ENCODE results near the gene DOLK.
A peak's percentile ranks its signal among the peaks of the same experiment; 100 is the strongest.

The DOLK gene

DNA sequence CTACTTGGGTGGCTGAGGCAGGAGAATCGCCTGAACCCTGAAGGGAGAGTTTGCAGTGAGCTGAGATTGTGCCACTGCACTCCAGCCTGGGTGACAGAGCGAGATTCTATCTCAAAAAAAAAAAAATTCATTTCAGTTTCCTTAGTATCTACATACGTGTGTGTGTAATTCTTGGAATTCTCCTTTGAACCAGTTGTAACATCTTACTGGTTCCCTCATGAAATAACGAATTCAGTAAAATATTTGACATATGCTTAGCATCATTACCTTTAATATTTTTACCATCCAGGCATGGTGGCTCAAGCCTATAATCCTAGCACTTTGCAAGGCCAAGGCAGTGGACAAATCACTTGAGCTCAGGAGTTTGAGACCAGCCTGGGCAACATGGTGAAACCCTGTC, 17.8 kb downstream of the DOLK start:
- DNase-seq = no peak

GRCh38 chr9:128928624-128929023, 18.8 kb downstream of the DOLK start:
- no peak for DNase-seq

DNA sequence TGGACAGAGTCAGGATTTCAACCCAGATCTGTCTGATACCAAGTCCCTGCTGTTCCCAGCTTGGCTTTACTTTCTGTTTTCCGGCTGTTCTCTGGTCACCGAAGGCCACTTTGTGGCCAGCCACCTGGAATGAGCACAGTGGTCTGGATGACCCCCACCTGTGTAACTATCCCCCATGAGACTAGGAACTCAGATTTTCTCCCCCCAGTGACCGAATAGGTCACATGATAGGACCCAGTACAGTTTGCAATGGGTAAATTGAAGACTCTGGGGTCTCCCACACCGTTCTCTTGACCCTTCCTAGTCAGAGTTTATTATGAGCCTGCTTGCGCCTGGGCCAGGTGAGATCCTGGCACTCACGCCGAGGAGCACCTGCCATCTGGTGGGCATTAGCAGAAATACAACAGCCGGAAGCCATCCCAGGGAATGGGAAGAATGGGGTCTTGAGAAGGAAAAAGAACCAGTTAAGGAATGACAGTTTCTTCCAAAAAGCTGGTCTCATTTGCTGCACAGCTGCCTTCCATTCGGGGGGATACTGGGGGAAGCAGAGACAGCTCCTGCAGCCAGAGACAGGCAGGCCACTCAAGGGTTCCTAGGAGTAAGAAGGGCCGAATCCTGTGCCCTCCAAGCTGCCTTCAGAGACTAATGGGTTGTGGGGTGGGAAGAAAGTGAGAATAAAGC, 19.5 kb downstream of the DOLK start:
- peak; percentile 50 for DNase-seq

DNA sequence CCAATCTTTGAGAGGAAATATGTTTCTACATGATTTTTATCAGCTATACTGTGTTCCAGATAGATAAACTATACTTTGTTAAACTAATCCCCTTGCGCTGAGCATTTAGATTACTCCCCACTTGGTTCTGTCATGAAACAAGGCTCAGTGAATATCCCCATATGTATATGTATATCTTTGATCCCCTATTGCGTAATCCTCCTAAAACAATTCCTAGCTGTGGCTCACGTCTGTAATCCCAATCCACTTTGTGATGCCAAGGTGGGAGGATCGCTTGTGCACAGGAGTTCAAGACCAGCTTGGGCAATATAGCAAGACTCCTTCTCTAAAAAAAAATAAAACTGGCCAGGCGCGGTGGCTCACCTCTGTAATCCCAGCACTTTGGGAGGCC, 23.9 kb downstream of the DOLK start:
- DNase-seq = no peak

DNA sequence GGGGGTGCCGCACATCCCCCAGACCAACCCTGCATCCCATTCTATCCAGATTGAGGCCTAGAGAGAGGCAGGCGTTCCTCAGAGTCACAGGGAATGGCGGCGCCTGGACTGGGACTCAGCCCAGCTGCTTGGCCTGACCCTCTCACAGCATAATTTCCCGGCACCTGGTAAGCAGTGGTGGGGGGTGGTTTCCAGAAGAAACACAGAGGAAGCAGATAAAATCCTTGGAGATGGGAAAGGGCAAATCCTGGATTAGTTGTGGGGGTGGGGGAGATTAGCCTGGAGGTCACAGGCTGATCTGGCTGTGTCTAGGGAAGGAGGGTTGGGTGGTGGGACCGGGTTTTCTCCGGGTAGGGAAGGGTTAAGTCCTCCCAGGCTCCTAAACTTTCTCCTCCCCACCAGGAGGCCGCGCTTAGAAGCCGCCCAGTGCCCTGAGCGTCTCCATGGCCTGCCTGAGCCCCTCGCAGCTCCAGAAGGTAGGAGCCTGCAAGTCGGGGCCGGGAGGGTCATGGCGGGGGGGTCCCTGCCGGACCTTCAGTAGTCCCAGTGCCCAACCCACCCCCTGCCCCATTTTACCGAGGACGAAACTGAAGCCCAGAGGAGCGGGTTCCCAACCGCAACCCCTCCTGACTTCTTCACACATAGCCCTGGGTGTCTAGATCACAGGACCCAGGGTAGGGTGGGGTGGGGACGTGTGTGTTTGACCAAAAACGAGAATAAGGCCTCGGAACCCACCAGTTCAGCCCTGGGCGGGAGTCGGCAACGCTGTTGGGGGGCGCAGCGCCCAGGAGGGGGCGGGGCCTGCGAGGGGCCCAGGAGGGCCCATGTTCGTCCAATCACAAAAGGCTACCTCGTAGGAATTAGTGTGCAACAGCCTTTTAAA, 25.3 kb downstream of the DOLK start:
- DNase-seq = peak; percentile 67

- DNase-seq = peak; percentile 67
These were observed 26.9 kb downstream of the DOLK start, which contains the start of gene PHYHD1 for GRCh38 chr9:128920381-128921058. PHYHD1 (plus strand) TSS chr9:128920982; CDS start chr9:128922324, 1,342 bp downstream.

- DNase-seq = no peak
These were observed 27.9 kb downstream of the DOLK start for GRCh38 chr9:128919402-128920089.

GRCh38 chr9:128918921-128919320, 28.5 kb downstream of the DOLK start:
- DNase-seq = no peak

- DNase-seq = peak; percentile 69
These were observed 30.1 kb downstream of the DOLK start for GRCh38 chr9:128917151-128917849.

DNA sequence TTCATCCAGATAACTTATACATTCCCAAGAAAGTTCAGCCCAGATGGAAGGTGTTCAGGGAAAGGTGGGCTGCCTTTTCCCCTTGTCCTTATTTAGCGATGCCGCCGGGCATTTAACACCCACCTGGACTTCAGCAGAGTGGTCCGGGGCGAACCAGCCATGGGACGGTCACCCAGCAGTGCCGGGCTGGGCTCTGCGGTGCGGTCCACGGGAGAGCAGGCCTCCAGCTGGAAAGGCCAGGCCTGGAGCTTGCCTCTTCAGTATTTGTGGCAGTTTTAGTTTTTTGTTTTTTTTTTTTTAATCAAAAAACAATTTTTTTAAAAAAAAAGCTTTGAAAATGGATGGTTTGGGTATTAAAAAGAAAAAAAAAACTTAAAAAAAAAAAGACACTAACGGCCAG, 30.7 kb downstream of the DOLK start:
- no peak for DNase-seq

DNA sequence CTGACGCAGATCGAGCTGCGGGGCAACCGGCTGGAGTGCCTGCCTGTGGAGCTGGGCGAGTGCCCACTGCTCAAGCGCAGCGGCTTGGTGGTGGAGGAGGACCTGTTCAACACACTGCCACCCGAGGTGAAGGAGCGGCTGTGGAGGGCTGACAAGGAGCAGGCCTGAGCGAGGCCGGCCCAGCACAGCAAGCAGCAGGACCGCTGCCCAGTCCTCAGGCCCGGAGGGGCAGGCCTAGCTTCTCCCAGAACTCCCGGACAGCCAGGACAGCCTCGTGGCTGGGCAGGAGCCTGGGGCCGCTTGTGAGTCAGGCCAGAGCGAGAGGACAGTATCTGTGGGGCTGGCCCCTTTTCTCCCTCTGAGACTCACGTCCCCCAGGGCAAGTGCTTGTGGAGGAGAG, 31.2 kb downstream of the DOLK start:
- no peak for DNase-seq

DNA sequence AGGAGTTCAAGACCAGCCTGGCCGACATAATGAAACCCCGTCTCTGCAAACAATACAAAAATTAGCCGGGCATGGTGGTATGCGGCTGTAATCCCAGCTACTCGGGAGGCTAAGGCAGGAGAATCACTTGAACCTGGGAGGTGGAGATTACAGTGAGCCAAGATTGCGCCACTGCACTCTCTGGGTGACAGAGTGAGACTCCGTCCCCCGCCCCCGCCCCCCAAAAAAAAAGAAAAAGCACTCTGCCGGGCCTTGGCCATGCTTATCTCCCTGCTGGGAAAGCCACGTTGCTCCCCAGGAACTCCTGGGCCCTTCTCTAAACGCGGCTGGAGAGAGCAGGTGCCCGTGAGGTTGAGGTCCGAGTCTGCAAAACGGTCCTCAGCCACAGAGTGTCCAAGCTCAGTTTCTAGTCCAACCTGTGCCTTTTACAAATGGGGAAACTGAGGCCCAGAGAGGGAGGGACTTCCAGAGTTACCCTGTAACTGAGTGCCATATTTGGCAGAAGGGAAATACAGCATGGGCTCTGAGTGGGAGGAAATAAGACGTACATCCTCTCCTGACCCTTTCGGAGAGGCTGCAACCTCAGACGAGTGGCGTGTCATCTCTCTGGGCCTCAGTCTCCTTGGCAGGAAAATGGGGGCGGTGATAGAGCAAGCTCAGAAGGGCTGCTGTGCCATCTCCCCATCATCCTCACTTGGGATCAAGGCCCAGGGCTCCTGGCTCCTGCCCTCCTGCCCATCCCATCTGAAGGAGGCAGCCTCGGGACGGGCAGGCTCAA, 33.2 kb downstream of the DOLK start:
- DNase-seq = no peak

GRCh38 chr9:128913048-128913900, 34.1 kb downstream of the DOLK start:
- no peak for DNase-seq

- DNase-seq = peak; percentile 87
These were observed 35.0 kb downstream of the DOLK start for GRCh38 chr9:128912270-128912853.

DNA sequence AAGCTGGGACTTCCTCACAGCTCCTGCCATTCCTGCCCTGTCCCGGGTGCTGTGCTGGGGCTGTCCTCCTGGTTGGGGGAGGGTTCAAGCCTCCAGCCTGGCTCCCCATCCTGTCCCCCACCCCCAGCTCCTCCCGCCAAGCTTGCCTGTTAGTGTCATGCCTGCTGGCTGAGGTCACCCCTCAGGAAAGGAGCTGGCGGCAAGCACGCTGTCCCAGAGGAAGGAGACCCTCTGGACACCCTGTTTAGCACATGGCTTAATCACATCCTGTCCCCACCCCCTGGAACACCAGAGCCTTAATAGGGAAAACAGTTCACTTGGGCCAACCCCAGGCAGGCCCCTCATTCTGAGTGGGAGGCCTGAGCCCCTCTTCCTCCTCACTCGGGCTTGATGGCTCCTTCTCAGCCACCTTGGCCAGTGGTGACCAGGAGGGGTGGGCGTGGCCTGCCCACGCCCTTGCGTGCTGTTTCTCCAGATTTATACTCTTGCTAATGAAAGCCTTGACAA, 35.8 kb downstream of the DOLK start:
- peak; percentile 94 for DNase-seq

GRCh38 chr9:128910906-128911305, 36.5 kb downstream of the DOLK start:
- DNase-seq = no peak

GRCh38 chr9:128909859-128910258, 37.5 kb downstream of the DOLK start:
- DNase-seq = no peak

DNA sequence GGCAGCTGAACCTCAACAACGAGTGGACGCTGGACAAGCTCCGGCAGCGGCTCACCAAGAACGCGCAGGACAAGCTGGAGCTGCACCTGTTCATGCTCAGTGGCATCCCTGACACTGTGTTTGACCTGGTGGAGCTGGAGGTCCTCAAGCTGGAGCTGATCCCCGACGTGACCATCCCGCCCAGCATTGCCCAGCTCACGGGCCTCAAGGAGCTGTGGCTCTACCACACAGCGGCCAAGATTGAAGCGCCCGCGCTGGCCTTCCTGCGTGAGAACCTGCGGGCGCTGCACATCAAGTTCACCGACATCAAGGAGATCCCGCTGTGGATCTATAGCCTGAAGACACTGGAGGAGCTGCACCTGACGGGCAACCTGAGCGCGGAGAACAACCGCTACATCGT, 39.0 kb downstream of the DOLK start:
- no peak for DNase-seq

- DNase-seq = no peak
These were observed 40.7 kb downstream of the DOLK start for GRCh38 chr9:128906741-128907140.

- DNase-seq = no peak
These were observed 41.4 kb downstream of the DOLK start for GRCh38 chr9:128905964-128906363.

Data from fibroblast of skin of scalp (primary cell).